H9 (cell line): Measurements from ENCODE around the gene RGS16. TPM values are rescaled to one million over a fixed set of nuclear protein-coding genes. Genes with fewer than 3 reads are reported as not detected.

Experiments used
- DNase-seq: peaks from one replicate; pipeline ENCODE4 v3.0.0-alpha.2; 2017
- H2AFZ ChIP-seq: one replicate; pipeline ENCODE4 v1.6.1; 2013; ENCODE audit warnings: mild to moderate bottlenecking, low read length, control low read depth, moderate library complexity
- H2AK5ac ChIP-seq: 2 replicates; pipeline ENCODE4 v1.6.1; 2013; ENCODE audit warnings: low read length, control low read depth, mixed read lengths; ENCODE audit not compliant: insufficient read length
- H2BK120ac ChIP-seq: one replicate; pipeline ENCODE4 v1.6.1; 2013; ENCODE audit warnings: low read depth, mild to moderate bottlenecking, low read length, control low read depth, inconsistent platforms; ENCODE audit not compliant: poor library complexity, severe bottlenecking
- H2BK12ac ChIP-seq: 2 replicates; pipeline ENCODE4 v1.6.1; 2013; ENCODE audit warnings: low read length, control low read depth, mixed read lengths, low read depth; ENCODE audit not compliant: insufficient read length
- H2BK15ac ChIP-seq: 2 replicates; pipeline ENCODE4 v1.6.1; 2013; ENCODE audit warnings: low read depth, low read length, control low read depth
- H2BK20ac ChIP-seq: one replicate; pipeline ENCODE4 v1.6.1; 2013; ENCODE audit warnings: low read depth, mild to moderate bottlenecking, low read length, control low read depth, inconsistent platforms; ENCODE audit not compliant: poor library complexity, severe bottlenecking
- H2BK5ac ChIP-seq: 2 replicates; pipeline ENCODE4 v1.6.1; 2013; ENCODE audit warnings: low read length, control low read depth, mixed read lengths; ENCODE audit not compliant: insufficient read length
- H3K14ac ChIP-seq: 2 replicates; pipeline ENCODE4 v1.6.1; 2013; ENCODE audit warnings: low read length, control low read depth; ENCODE audit not compliant: insufficient read depth
- H3K18ac ChIP-seq: 2 replicates; pipeline ENCODE4 v1.6.1; 2013; ENCODE audit warnings: low read depth, mild to moderate bottlenecking, mixed read lengths, low read length, control low read depth; ENCODE audit not compliant: insufficient read length
- H3K23ac ChIP-seq: 2 replicates; pipeline ENCODE4 v1.6.1; 2013; ENCODE audit warnings: low read length, control low read depth, mixed read lengths, low read depth; ENCODE audit not compliant: insufficient read length
- H3K23me2 ChIP-seq: 2 replicates; pipeline ENCODE4 v1.6.1; 2013; ENCODE audit warnings: low read depth, mild to moderate bottlenecking, mixed read lengths, low read length, control low read depth; ENCODE audit not compliant: insufficient read length, poor library complexity, severe bottlenecking
- H3K27ac ChIP-seq: 2 replicates; pipeline ENCODE4 v1.5.1; 2013; ENCODE audit warnings: low read length, control low read depth, mixed read lengths, low read depth; ENCODE audit not compliant: insufficient read length
- H3K27me3 ChIP-seq: 2 replicates; pipeline ENCODE4 v1.6.1; 2013; ENCODE audit warnings: low read length, control low read depth, inconsistent platforms; ENCODE audit not compliant: insufficient read depth
- H3K4ac ChIP-seq: 2 replicates; pipeline ENCODE4 v1.6.1; 2013; ENCODE audit warnings: low read depth, mild to moderate bottlenecking, control low read depth, inconsistent platforms, low read length, moderate library complexity
- H3K4me1 ChIP-seq: 2 replicates; pipeline ENCODE4 v1.6.1; 2013; ENCODE audit warnings: low read length, control low read depth, inconsistent platforms; ENCODE audit not compliant: insufficient read depth
- H3K4me2 ChIP-seq: 2 replicates; pipeline ENCODE4 v1.6.1; 2013; ENCODE audit warnings: low read length, control low read depth, mixed read lengths; ENCODE audit not compliant: insufficient read length, insufficient read depth
- H3K56ac ChIP-seq: 2 replicates; pipeline ENCODE4 v1.6.1; 2013; ENCODE audit warnings: low read depth, mild to moderate bottlenecking, mixed read lengths, low read length, control low read depth; ENCODE audit not compliant: insufficient read length
- H3K79me1 ChIP-seq: 2 replicates; pipeline ENCODE4 v1.6.1; 2013; ENCODE audit warnings: low read depth, mild to moderate bottlenecking, moderate library complexity, low read length, control low read depth, inconsistent platforms; ENCODE audit not compliant: insufficient read depth, poor library complexity, severe bottlenecking
- H3K79me2 ChIP-seq: 2 replicates; pipeline ENCODE4 v1.6.1; 2013; ENCODE audit warnings: low read length, control low read depth, inconsistent platforms; ENCODE audit not compliant: insufficient read depth
- H3K9ac ChIP-seq: 2 replicates; pipeline ENCODE4 v1.6.1; 2013; ENCODE audit warnings: low read length, control low read depth, mixed read lengths; ENCODE audit not compliant: insufficient read length; ENCODE audit errors: extremely low read depth
- H3K9me3 ChIP-seq: one replicate; pipeline ENCODE4 v1.6.1; 2013; ENCODE audit warnings: low read depth, low read length, inconsistent platforms; ENCODE audit not compliant: control insufficient read depth
- H3T11ph ChIP-seq: one replicate; pipeline ENCODE4 v1.6.1; 2013; ENCODE audit warnings: mild to moderate bottlenecking, low read length, control low read depth, inconsistent platforms
- H4K20me1 ChIP-seq: one replicate; pipeline ENCODE4 v1.6.1; 2013; ENCODE audit not compliant: control insufficient read depth, insufficient read length, insufficient read depth
- H4K5ac ChIP-seq: 2 replicates; pipeline ENCODE4 v1.6.1; 2013; ENCODE audit warnings: low read depth, mild to moderate bottlenecking, mixed read lengths, low read length, control low read depth; ENCODE audit not compliant: insufficient read length
- H4K8ac ChIP-seq: replicated peaks from 2 replicates; pipeline ENCODE4 v1.6.1; 2013; ENCODE audit warnings: low read length, control low read depth, mixed read lengths, low read depth; ENCODE audit not compliant: insufficient read length
- H4K91ac ChIP-seq: 2 replicates; pipeline ENCODE4 v1.6.1; 2013; ENCODE audit warnings: low read depth, mild to moderate bottlenecking, moderate library complexity, mixed read lengths, low read length, control low read depth; ENCODE audit not compliant: insufficient read length
- H3K27ac Mint-ChIP-seq, 3 experiments: 2 replicates in 2 of 3; 3 replicates in 1 of 3; pipeline ENCODE4 v1.8.0; 2020 to 2021; ENCODE audit warnings: mixed read lengths in 3 of 3, mild to moderate bottlenecking in 1 of 3, moderate library complexity in 1 of 3
- H3K27me3 Mint-ChIP-seq: 2 replicates; pipeline ENCODE4 v1.8.0; 2021; ENCODE audit warnings: low read depth, mild to moderate bottlenecking, moderate library complexity, mixed read lengths
- H3K36me3 Mint-ChIP-seq, 3 experiments: 2 replicates in 2 of 3; 3 replicates in 1 of 3; pipeline ENCODE4 v1.8.0; 2020 to 2021; ENCODE audit warnings: low read depth in 3 of 3, mixed read lengths in 3 of 3; ENCODE audit not compliant: insufficient read depth in 1 of 3
- H3K4me1 Mint-ChIP-seq, 2 experiments: 2 replicates each; pipeline ENCODE4 v1.8.0; 2020; ENCODE audit warnings: mixed read lengths in 2 of 2
- H3K4me3 Mint-ChIP-seq, 2 experiments: 2 replicates in 1 of 2; 3 replicates in 1 of 2; pipeline ENCODE4 v1.8.0; 2020 to 2021; ENCODE audit warnings: mild to moderate bottlenecking in 2 of 2, mixed read lengths in 2 of 2, moderate library complexity in 1 of 2
- H3K9me3 Mint-ChIP-seq, 2 experiments: 2 replicates in 1 of 2; 3 replicates in 1 of 2; pipeline ENCODE4 v1.8.0; 2020; ENCODE audit warnings: mild to moderate bottlenecking in 2 of 2, mixed read lengths in 2 of 2, moderate library complexity in 1 of 2
- CTCF ChIP-seq: fragments of 200-600 bp; sonication (generic); conservative IDR thresholded peaks from 3 replicates; pipeline ENCODE4 v1.8.0; 2021; ENCODE audit warnings: antibody characterized with exemption, mild to moderate bottlenecking
- WGBS: extraction: QIAGEN DNeasy Blood & Tissue Kit; methylation state at CpG from one replicate; pipeline ENCODE4 v1.1.7; 2013; ENCODE audit warnings: missing lambda C conversion rate, low lambda C conversion rate, mixed read lengths; ENCODE audit not compliant: insufficient read length; ENCODE audit errors: extremely low coverage; 5-methylcytosine and 5-hydroxymethylcytosine counted together
- total RNA-seq: library from RNA; stranded (reverse); gene quantifications from 2 replicates; pipeline ENCODE4 v1.2.1, GENCODE V29; 2021

RGS16 gene
- total RNA-seq, 1 experiment from 2014 or later, result 6.9 TPM

- H3K23ac ChIP-seq, result no peak overlapping the region
- WGBS, result no CpG with 5 or more reads among the region's 17 CpGs
- no peak overlapping the region for H2AFZ ChIP-seq
- H3K9ac ChIP-seq, result no peak overlapping the region
- 0 out of 2 replicates have a peak, but pooled peaks cover 2% of the 10 kb centered on the region for H3K79me2 ChIP-seq
- no peak overlapping the region for H2BK15ac ChIP-seq
- peaks cover 14% of the 10 kb centered on the region for H3K27me3 Mint-ChIP-seq
- H3K56ac ChIP-seq, result no peak overlapping the region
- peaks cover 7% of the 10 kb centered on the region; the same call in 1 of the 2 replicates for H3K27me3 ChIP-seq
- H4K5ac ChIP-seq, result no peak overlapping the region
- no peaks in the 10 kb centered on the region for H3K9me3 ChIP-seq
- no peak overlapping the region for H3K4me2 ChIP-seq
- no peak overlapping the region for H3K14ac ChIP-seq
- no peaks in the 10 kb centered on the region for H4K20me1 ChIP-seq
- no peak overlapping the region for H2AK5ac ChIP-seq
- no peak overlapping the region for H2BK12ac ChIP-seq
- no peak overlapping the region for H4K91ac ChIP-seq
- H3K27ac Mint-ChIP-seq, result no peak overlapping the region
- no peak for DNase-seq
- TF ChIP-seq CTCF, result no peak
- no peak overlapping the region for H3T11ph ChIP-seq
- H3K18ac ChIP-seq, result no peak overlapping the region
- no peak overlapping the region for H2BK20ac ChIP-seq
- H2BK120ac ChIP-seq, result no peak overlapping the region
- H3K27ac ChIP-seq, result no peak overlapping the region
- H3K36me3 Mint-ChIP-seq, result peaks cover 0 to 8% (median 2%) of the 10 kb centered on the region in 3 experiments; a peak in 5 of 7 replicates
- peaks cover 3% of the 10 kb centered on the region for H3K23me2 ChIP-seq
- H2BK5ac ChIP-seq, result no peak overlapping the region
- H3K4me1 Mint-ChIP-seq, result peaks cover 12 to 19% of the 10 kb centered on the region in 2 experiments
- H3K9me3 Mint-ChIP-seq, result peaks cover 0 to 2% of the 10 kb centered on the region in 2 experiments; a peak in 1 of 5 replicates
- no peaks in the 10 kb centered on the region for H3K79me1 ChIP-seq
- no peak overlapping the region for H3K4ac ChIP-seq
- no peak overlapping the region for H4K8ac ChIP-seq
- peaks cover 2% of the 10 kb centered on the region for H3K4me1 ChIP-seq
- no peak overlapping the region for H3K4me3 Mint-ChIP-seq
Measured at GRCh38 chr1:182600036-182600713, 4.0 kb downstream of the RGS16 start.
